Measurements from ENCODE around the gene SEMA4D. TPM values are rescaled to one million over a fixed set of nuclear protein-coding genes. Genes with fewer than 3 reads are reported as not detected.

The SEMA4D gene
- total and polyA plus RNA-seq, 7 donors = 1.4 to 35.1 (median 4.6) TPM

DNA sequence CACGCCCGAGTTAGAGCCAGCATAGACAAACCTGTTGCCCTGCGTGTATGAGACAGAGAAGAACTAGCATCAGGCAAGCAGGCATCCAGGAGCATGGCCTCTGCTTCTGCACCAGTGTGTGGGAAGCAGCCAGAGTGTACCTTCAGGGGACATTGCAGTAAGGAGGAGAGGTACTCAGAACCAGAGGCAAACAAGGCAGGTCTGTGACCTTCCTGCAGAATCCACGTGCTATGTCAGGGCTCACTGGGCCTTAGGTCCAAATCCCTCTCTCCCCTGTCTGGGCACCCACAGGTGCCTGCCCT is 116.7 kb downstream of the SEMA4D start:
- Histone ChIP-seq H3K4me1 (no peaks in the 10 kb centered on the region), H3K9me3 (no peaks in the 10 kb centered on the region), H3K27ac (no peak overlapping the region), H3K27me3 (no peaks in the 10 kb centered on the region), H3K4me3 (no peak overlapping the region), H3K36me3 (peaks cover 0 to 27% (median 0%) of the 10 kb centered on the region in 4 donors)
- intact Hi-C loops (cut with DNase I) = loop anchor here (10.0 kb wide), 1 partner anchor 164 kb away; no protein-coding TSS in a partner anchor
- TF ChIP-seq POLR2A (IDR thresholded peaks at IDR 0.05) = no peak
- TF ChIP-seq, protein P1, sequence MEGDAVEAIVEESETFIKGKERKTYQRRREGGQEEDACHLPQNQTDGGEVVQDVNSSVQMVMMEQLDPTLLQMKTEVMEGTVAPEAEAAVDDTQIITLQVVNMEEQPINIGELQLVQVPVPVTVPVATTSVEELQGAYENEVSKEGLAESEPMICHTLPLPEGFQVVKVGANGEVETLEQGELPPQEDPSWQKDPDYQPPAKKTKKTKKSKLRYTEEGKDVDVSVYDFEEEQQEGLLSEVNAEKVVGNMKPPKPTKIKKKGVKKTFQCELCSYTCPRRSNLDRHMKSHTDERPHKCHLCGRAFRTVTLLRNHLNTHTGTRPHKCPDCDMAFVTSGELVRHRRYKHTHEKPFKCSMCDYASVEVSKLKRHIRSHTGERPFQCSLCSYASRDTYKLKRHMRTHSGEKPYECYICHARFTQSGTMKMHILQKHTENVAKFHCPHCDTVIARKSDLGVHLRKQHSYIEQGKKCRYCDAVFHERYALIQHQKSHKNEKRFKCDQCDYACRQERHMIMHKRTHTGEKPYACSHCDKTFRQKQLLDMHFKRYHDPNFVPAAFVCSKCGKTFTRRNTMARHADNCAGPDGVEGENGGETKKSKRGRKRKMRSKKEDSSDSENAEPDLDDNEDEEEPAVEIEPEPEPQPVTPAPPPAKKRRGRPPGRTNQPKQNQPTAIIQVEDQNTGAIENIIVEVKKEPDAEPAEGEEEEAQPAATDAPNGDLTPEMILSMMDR (IDR thresholded peaks at IDR 0.05) = no peak
- TF ChIP-seq POLR2AphosphoS5 (IDR thresholded peaks at IDR 0.05) = no peak
- TF ChIP-seq EP300 (IDR thresholded peaks at IDR 0.05) = no peak
- WGBS, 2 donors = 97% methylated on average over 4 of the region's 4 CpGs
- DNase-seq = no peak

DNA sequence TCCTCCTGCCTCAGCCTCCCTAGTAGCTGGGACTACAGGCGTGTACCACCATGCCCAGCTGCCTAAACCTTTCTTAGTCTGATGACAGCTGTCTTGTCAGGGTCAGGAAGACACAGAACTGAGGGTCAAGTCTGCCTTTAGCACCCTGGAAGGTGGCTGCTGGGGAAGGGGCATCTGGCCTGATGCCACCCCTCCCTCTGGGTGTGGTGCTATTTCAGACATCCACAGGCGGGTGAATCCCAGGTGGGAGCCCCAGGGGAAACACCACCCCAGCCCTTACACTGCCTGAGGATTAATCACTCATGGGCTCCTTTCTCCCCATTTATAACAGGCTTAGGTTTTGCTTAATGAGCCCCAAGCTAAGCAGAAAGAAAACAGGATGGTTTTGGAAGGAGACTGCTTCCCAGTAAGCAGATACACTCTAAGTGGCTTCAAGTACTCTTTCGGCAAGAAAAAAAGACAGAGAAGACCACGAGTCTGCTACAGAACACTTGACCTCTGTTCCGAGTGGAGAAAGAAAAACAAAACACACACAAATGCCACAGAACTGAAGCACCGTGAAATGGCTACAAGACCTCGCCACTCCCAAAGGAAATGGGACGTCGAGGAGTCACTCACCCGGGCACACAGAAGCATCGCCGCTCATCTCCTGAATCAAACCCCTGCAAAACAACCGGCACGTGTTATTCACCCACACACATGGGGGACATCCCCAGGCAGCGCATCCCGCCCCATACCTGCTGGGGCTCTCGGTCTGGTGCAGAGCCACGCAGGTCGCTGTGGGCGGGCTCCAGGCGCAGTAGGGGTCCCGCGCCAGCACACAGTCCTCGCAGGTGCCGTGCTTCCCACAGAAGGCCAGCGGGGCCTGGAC is 117.2 kb downstream of the SEMA4D start:
- no peak overlapping the region for H3K27ac ChIP-seq
- no peaks in the 10 kb centered on the region for H3K9me3 ChIP-seq
- no peak overlapping the region for H3K4me3 ChIP-seq
- no peak for TF ChIP-seq EP300 (IDR thresholded peaks at IDR 0.05)
- TF ChIP-seq POLR2A (IDR thresholded peaks at IDR 0.05) = no peak
- TF ChIP-seq POLR2AphosphoS5 (IDR thresholded peaks at IDR 0.05) = no peak
- TF ChIP-seq, protein P1 (IDR thresholded peaks at IDR 0.05) = no peak
- peaks cover 0 to 22% (median 0%) of the 10 kb centered on the region in 4 donors for H3K36me3 ChIP-seq
- intact Hi-C loops (cut with DNase I) = loop anchor here (10.0 kb wide), 1 partner anchor 164 kb away; no protein-coding TSS in a partner anchor
- WGBS, 2 donors = 90 to 91% methylated on average over 26 of the region's 26 CpGs
- peaks cover 0 to 1% (median 0%) of the 10 kb centered on the region in 4 donors for H3K4me1 ChIP-seq
- DNase-seq = no peak
- H3K27me3 ChIP-seq = no peaks in the 10 kb centered on the region

GRCh38 chr9:89379508-89380115 is 118.3 kb downstream of the SEMA4D start:
- intact Hi-C loops (cut with DNase I) = loop anchor here (10.0 kb wide), 1 partner anchor 165 kb away; no protein-coding TSS in a partner anchor
- no peak for DNase-seq
- Histone ChIP-seq H3K4me3 (no peak overlapping the region), H3K27me3 (no peaks in the 10 kb centered on the region), H3K9me3 (no peaks in the 10 kb centered on the region), H3K27ac (no peak overlapping the region), H3K36me3 (peaks cover 0 to 18% (median 0%) of the 10 kb centered on the region in 4 donors), H3K4me1 (peaks cover 0 to 9% (median 0%) of the 10 kb centered on the region in 4 donors)
- WGBS, 2 donors = 80 to 86% methylated on average over 14 of the region's 14 CpGs
- TF ChIP-seq, protein P1 (IDR thresholded peaks at IDR 0.05) = no peak
- TF ChIP-seq POLR2AphosphoS5 (IDR thresholded peaks at IDR 0.05) (no peak), EP300 (IDR thresholded peaks at IDR 0.05) (no peak), POLR2A (IDR thresholded peaks at IDR 0.05) (no peak)

- Histone ChIP-seq H3K4me1 (peaks cover 0 to 9% (median 0%) of the 10 kb centered on the region in 4 donors), H3K27ac (no peak overlapping the region), H3K27me3 (no peaks in the 10 kb centered on the region), H3K36me3 (peaks cover 0 to 18% (median 0%) of the 10 kb centered on the region in 4 donors), H3K4me3 (no peak overlapping the region), H3K9me3 (no peaks in the 10 kb centered on the region)
- 96% methylated on average over 14 of the region's 14 CpGs for WGBS, 2 donors
- TF ChIP-seq POLR2AphosphoS5 (IDR thresholded peaks at IDR 0.05) = no peak
- no peak for TF ChIP-seq POLR2A (IDR thresholded peaks at IDR 0.05)
- TF ChIP-seq, protein P1 (IDR thresholded peaks at IDR 0.05) = no peak
- TF ChIP-seq EP300 (IDR thresholded peaks at IDR 0.05) = no peak
- DNase-seq = no peak
- intact Hi-C loops (cut with DNase I) = no loop called here
Measured at GRCh38 chr9:89379031-89379430, 118.9 kb downstream of the SEMA4D start.
